Ovary (tissue), 10 donors: Measurements from ENCODE around the gene SANBR. TPM values are rescaled to one million over a fixed set of nuclear protein-coding genes. Genes with fewer than 3 reads are reported as not detected.

Experiments
- DNase-seq, 5 donors: peaks; one replicate each; pipeline ENCODE4 v3.0.0-alpha.2; 2019 to 2020
- H3K27ac ChIP-seq, 2 donors: fragments of 200-600 bp; one replicate each; pipeline versions ENCODE4 v1.5.1 to v1.8.0; 2019 to 2022
- H3K27me3 ChIP-seq: fragments of 200-600 bp; one replicate; pipeline ENCODE4 v1.8.0; 2022
- H3K36me3 ChIP-seq: fragments of 200-600 bp; sonication (generic); one replicate; pipeline ENCODE4 v1.5.1; 2019
- H3K4me1 ChIP-seq: one replicate; pipeline ENCODE4 v1.8.1; 2013; ENCODE audit warnings: mild to moderate bottlenecking, moderate library complexity; ENCODE audit not compliant: insufficient read depth
- H3K4me3 ChIP-seq: fragments of 200-600 bp; sonication (generic); one replicate; pipeline ENCODE4 v1.5.1; 2017
- H3K9me3 ChIP-seq, 2 donors: fragments of 200-600 bp in 1 of 2; sonication (generic) in 1 of 2; one replicate each; pipeline versions ENCODE4 v1.5.1 to v1.8.1; 2013 to 2019; ENCODE audit warnings: mild to moderate bottlenecking in 1 of 2, moderate library complexity in 1 of 2
- EP300 ChIP-seq: sonication (generic); formaldehyde crosslinking; IDR thresholded peaks from one replicate; pipeline ENCODE4 v1.6.1; 2017; ENCODE audit warnings: antibody characterized with exemption
- POLR2A ChIP-seq: fragments of 450-650 bp; IDR thresholded peaks from one replicate; pipeline ENCODE4 v1.6.1; 2017; ENCODE audit warnings: antibody characterized with exemption, mild to moderate bottlenecking, moderate library complexity
- WGBS, 3 donors: extraction: QIAGEN DNeasy Blood & Tissue Kit in 1 of 3; methylation state at CpG; one replicate each; pipeline versions ENCODE4 v1.1.5 to v1.1.7; 2013 to 2017; 5-methylcytosine and 5-hydroxymethylcytosine counted together
- intact Hi-C, 4 donors: fragments of 100-400 bp; cut with DNase I; formaldehyde crosslinking; loops; one replicate each; pipeline versions ENCODE4 v1.11.0 to v1.15.1; 2022 to 2023
- long read RNA-seq, 3 donors: library from polyadenylated mRNA in 2 of 3; unstranded in 2 of 3; transcript quantifications; one replicate each; pipeline ENCODE4 v2.0.0 and lab custom pipeline, GENCODE V29; 2021 to 2026
- polyA plus RNA-seq, 2 donors: library from polyadenylated mRNA; stranded (reverse); fragments of 200-250 nt in 1 of 2; fragments of 350-450 nt in 1 of 2; fragmentation: Illumina TruSeq in 1 of 2; extraction: RNeasy Lipid Tissue Mini Kit (QIAGEN cat#74804) in 1 of 2; gene quantifications; one replicate each; pipeline ENCODE4 v1.2.3, GENCODE V29; 2013 to 2014
- total RNA-seq, 7 donors: library from RNA; depleted of rRNA in 2 of 7; stranded (reverse); fragments of >200 nt in 2 of 7; fragmentation: NEBNext Ultra II Directional in 3 of 7; extraction: Animal tissue kit (Norgen Biotek cat#: 25700) in 3 of 7; gene quantifications; one replicate each; pipeline versions ENCODE4 v1.1.0 to v1.2.4, GENCODE V29; 2016 to 2023
- TF ChIP-seq, protein P1 (sequence below), 3 donors: fragments of 450-650 bp in 2 of 3; fragments of 200-600 bp in 1 of 3; IDR thresholded peaks; one replicate each; pipeline versions ENCODE4 v1.5.1 to v1.8.0; 2016 to 2022; ENCODE audit warnings: antibody characterized with exemption in 3 of 3, mild to moderate bottlenecking in 1 of 3
- donor health status: DM: no; HTN: no; CAD: no; lungs with moderate emphysema.
- donor health status: DM: no; HTN: no; CAD: no.
- donor health status: Bipolar disorder and iron deficiency.
- donor health status: DM: yes; HTN: yes; CAD: no.
- donor health status: DM: no; HTN: no; CAD: no.
- donor health status: DM: yes; HTN: yes; CAD: no.

SANBR gene
- total RNA-seq = 1 to 10 TPM; 3.8 to 9.5 (median 5.4) TPM
- 1 to 10 TPM; 2.7 to 4.7 TPM for polyA plus RNA-seq
- long read RNA-seq, donor 1, partial matches to known transcripts = 8 of 13 reads
- long read RNA-seq, donor 1, other reads (novel, unspliced or antisense) = 5 of 13 reads
- long read RNA-seq, donor 2, full-length matches to known transcripts = 1 of 1 reads
- long read RNA-seq, donor 2, partial matches to known transcripts = 0 of 1 reads
- long read RNA-seq, donor 2, other reads (novel, unspliced or antisense) = 0 of 1 reads
- long read RNA-seq, donor 3, full-length matches to known transcripts = 2 of 5 reads
- long read RNA-seq, donor 3, partial matches to known transcripts = 1 of 5 reads
- long read RNA-seq, donor 3, other reads (novel, unspliced or antisense) = 2 of 5 reads

DNA sequence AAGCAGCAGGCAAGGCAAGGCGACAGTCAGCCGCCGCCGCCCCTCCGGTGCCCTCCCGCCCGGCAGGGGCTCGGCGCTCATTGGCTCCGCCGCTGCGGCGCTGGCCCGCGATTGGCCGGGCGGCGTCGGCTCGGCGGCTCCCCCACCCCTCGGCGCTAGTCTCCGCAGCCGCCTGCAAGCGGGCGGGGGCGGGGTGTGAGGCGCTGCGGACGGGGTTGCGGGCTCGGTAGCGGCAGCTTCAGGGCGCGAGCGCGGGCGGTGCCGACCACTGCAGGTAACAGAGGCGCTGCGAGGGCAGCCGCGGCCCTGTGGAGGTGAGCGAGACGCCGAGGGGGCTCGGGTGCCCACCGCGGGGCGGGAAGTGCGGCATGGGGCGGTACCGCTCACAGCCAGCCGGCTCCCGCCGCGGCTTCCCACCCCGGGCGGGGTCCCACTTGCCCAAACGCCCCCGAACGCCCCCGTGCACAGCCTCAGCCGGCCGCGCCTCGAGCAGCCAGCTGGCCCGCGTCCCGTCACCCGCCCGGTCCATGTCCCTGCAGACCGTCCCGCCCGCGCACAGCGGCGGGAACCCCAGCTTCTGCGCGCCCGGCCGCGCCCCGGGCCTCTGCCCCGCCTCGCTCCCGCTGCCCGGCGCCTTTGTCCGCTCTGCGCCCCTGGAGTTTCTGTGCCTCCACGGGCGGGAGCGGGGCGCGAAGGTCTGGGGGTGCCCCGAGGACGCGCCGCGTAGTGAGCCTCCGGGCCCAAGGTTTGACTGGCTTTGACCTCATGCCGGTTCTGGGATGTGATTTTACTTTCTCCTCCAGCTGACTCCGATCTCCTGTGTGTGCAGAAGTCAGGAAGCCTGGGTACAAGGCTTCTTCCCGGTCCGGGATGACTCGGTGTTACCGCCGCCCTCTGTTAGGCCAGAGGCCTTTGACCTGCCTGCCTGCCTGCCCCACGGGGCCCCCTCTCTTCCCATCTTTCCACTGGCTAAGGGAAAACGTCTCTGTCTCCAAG lies at the start of gene SANBR:
Gene SANBR, plus strand, starts transcription at position 158 of the 996 bp plus-strand sequence. CDS start 4,480 bp downstream, outside the sequence.
- Histone ChIP-seq H3K4me1 (peaks cover 2% of the 10 kb centered on the region), H3K36me3 (no peaks in the 10 kb centered on the region), H3K9me3 (no peaks in the 10 kb centered on the region), H3K27me3 (no peaks in the 10 kb centered on the region), H3K27ac (peak within 1 kb of the TSS; percentile 62 to 63), H3K4me3 (peak within 1 kb of the TSS; percentile 60)
- WGBS, 3 donors = 0 to 1% (median 0%) methylated on average over 59 to 112 of the region's 112 CpGs
- intact Hi-C loops = no loop called here
- DNase-seq = peak; percentile 63 to 83 (median 73)
- TF ChIP-seq POLR2A = no peak

DNA sequence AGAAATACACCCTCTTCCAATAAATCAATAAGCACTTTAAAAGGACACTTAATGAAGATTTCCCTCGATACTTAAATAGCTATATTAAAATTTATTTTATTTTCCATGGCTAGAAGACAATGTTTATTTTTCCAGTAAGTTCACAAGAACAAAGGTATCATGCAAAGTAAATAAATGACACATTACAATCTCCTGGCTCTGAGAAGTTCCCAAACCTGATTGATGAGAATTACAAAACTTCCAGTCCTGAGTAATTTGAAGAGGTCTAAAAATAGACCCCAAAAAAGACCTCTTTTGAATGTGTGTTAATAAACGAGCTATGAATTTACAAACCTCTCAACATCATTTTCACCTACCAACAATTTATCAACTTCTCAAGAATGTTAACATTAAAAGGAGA lies 49.7 kb upstream of the SANBR start:
- H3K4me3 ChIP-seq = no peak overlapping the region
- H3K4me1 ChIP-seq = peaks cover 3% of the 10 kb centered on the region
- 37 to 39% (median 38%) methylated on average over 2 of the region's 2 CpGs for WGBS, 3 donors
- TF ChIP-seq POLR2A (no peak), EP300 (no peak)
- TF ChIP-seq, protein P1, sequence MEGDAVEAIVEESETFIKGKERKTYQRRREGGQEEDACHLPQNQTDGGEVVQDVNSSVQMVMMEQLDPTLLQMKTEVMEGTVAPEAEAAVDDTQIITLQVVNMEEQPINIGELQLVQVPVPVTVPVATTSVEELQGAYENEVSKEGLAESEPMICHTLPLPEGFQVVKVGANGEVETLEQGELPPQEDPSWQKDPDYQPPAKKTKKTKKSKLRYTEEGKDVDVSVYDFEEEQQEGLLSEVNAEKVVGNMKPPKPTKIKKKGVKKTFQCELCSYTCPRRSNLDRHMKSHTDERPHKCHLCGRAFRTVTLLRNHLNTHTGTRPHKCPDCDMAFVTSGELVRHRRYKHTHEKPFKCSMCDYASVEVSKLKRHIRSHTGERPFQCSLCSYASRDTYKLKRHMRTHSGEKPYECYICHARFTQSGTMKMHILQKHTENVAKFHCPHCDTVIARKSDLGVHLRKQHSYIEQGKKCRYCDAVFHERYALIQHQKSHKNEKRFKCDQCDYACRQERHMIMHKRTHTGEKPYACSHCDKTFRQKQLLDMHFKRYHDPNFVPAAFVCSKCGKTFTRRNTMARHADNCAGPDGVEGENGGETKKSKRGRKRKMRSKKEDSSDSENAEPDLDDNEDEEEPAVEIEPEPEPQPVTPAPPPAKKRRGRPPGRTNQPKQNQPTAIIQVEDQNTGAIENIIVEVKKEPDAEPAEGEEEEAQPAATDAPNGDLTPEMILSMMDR (IDR thresholded peaks at IDR 0.05) = no peak
- no peaks in the 10 kb centered on the region for H3K27me3 ChIP-seq
- DNase-seq = no peak
- intact Hi-C loops = no loop called here
- no peaks in the 10 kb centered on the region for H3K36me3 ChIP-seq
- H3K9me3 ChIP-seq = no peaks in the 10 kb centered on the region
- no peak overlapping the region for H3K27ac ChIP-seq

DNA sequence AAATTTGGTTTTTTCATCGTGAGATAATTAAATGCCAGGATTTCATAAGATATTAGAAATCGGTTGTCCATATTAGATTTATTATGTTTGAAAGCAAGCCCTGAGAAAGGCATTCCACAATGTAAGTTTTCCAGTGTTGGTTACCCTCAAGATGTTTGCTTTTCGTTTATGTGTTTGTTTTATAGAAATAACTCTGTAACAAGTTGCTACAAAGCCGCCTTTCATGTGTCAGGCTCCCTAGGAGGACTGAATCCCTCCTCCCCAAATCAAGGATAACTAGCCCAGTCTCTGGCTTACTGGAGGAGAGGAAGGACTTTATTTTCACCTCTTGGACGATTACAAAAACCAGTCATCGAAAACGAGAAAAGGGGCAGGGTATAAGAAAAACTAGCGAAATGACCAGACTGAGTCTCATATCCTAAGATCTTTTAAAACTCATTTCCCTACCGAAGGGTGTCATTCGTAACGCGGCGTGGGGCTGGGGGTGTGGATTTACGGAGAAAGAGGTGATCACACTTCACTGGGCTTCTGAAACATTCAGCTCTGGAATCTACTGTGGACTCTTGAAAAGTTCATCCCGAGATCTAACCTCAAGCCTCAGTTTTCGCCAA lies 49.2 kb upstream of the SANBR start:
- Histone ChIP-seq H3K27ac (peak overlapping the region; percentile 76 to 88), H3K4me1 (peaks cover 6% of the 10 kb centered on the region), H3K27me3 (no peaks in the 10 kb centered on the region), H3K4me3 (peak overlapping the region; percentile 87), H3K9me3 (no peaks in the 10 kb centered on the region), H3K36me3 (no peaks in the 10 kb centered on the region)
- WGBS, 3 donors = 1% methylated on average over 16 of the region's 16 CpGs
- intact Hi-C loops = no loop called here
- DNase-seq = no peak
- TF ChIP-seq, protein P1 (IDR thresholded peaks at IDR 0.05) = no peak
- TF ChIP-seq EP300 = no peak
- TF ChIP-seq POLR2A = no peak

DNA sequence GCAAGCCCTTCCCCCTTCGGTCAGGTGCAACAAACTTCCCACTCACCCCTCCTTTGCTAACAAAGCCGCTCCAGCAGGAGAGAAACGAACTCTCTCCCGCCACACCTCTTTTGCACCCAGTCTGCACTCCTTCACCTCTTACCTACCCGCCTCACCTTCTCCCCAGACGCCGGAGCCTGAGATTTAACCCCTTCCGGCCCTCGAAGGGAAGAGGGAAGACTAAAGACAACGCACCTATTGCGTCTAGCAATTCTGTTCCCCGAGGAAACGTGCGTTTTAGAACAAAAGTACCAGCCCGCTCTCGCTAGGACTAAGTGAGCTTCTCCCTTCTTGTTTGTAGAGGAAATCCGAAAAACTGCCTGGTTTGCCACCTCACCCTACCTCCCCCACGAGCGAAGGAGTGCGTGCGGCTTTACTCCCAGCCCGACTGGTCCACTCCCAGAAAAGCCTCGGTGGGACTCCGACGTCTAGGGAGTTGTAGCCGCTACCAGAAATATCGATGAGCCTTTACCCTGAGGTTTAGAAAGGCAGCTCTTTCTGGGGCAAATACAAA lies 48.6 kb upstream of the SANBR start:
- intact Hi-C loops = no loop called here
- Histone ChIP-seq H3K27ac (peak overlapping the region; percentile 76 to 88), H3K4me1 (peaks cover 6% of the 10 kb centered on the region), H3K27me3 (no peaks in the 10 kb centered on the region), H3K36me3 (no peaks in the 10 kb centered on the region), H3K4me3 (peak overlapping the region; percentile 87), H3K9me3 (no peaks in the 10 kb centered on the region)
- DNase-seq = peak; percentile 59 to 72 (median 66)
- 0 to 1% (median 0%) methylated on average over 27 of the region's 27 CpGs for WGBS, 3 donors
- TF ChIP-seq EP300 (no peak), POLR2A (no peak)
- TF ChIP-seq, protein P1 (IDR thresholded peaks at IDR 0.05) = no peak
